ENCODE data around the gene ACOX3. TPM values are rescaled to one million over a fixed set of nuclear protein-coding genes. Genes with fewer than 3 reads are reported as not detected.
"Not testable (repeated sequence)": the region's sequence is repeated elsewhere in the genome, so short reads cannot be mapped to it uniquely, and the experiment has no call there.

Gene ACOX3
- total RNA-seq, 4 donors from 2014 or later: 17.3 to 36.0 (median 24.5) TPM

DNA sequence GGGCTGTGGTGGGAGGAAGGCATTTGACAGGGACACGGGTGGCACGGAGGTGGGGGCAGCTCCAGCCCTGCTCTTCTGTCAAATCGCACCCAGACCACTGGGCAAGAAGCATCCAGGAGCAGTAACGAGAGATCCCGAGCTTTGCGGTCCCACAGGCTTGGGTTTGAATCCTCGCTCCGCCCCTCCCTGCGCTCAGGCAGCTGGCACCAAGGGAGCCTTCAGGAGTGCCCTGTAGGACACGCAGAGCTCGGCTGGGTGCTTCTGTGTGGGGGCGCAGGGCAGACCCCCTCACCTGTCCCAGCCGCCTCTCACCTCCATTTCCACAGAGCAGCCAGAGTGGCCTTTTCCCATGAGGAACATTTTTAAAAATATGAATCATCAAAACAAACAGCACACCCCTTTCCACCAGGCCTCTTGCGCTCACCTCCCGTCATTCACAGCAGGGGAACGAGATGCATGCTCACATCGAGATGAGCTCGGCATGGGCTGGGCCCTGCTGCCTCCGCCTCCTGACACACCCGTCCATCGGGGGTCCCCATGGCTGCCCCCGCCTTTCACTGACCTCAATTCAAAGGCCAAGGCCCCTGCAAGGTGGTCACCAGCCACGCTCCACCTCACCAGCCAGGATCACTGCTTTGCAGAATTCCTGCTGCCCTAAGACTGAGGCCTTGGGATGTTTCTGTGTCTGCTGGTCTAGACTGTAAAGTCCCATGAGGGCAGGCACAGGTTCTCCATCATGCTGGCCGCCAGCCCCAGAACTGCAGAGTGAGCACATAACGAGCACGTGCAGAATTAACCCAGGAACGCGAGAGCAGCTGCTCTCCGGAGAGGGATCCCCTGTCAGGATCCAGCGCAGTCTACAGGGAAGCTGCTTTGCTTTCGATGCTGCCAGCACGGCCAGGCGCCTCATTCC, 52.7 kb downstream of the ACOX3 start:
- no peaks in the 10 kb centered on the region for H3K9me3 ChIP-seq
- H3K27ac ChIP-seq: no peak overlapping the region
- no peaks in the 10 kb centered on the region for H3K27me3 ChIP-seq
- H3K4me1 ChIP-seq: peaks cover 0 to 19% (median 4%) of the 10 kb centered on the region in 4 donors
- 87 to 88% methylated on average over 27 to 29 of the region's 33 CpGs for WGBS, 2 donors
- TF ChIP-seq, protein P1, sequence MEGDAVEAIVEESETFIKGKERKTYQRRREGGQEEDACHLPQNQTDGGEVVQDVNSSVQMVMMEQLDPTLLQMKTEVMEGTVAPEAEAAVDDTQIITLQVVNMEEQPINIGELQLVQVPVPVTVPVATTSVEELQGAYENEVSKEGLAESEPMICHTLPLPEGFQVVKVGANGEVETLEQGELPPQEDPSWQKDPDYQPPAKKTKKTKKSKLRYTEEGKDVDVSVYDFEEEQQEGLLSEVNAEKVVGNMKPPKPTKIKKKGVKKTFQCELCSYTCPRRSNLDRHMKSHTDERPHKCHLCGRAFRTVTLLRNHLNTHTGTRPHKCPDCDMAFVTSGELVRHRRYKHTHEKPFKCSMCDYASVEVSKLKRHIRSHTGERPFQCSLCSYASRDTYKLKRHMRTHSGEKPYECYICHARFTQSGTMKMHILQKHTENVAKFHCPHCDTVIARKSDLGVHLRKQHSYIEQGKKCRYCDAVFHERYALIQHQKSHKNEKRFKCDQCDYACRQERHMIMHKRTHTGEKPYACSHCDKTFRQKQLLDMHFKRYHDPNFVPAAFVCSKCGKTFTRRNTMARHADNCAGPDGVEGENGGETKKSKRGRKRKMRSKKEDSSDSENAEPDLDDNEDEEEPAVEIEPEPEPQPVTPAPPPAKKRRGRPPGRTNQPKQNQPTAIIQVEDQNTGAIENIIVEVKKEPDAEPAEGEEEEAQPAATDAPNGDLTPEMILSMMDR (IDR thresholded peaks at IDR 0.05): no peak
- no peak for TF ChIP-seq EP300 (IDR thresholded peaks at IDR 0.05)
- no peak for TF ChIP-seq POLR2A (IDR thresholded peaks at IDR 0.05)
- no peak overlapping the region for H3K4me3 ChIP-seq
- peaks cover 0 to 84% (median 8%) of the 10 kb centered on the region in 3 donors for H3K36me3 ChIP-seq
- DNase-seq (ENCODE audit: low spot score in 2 of 2): no peak

DNA sequence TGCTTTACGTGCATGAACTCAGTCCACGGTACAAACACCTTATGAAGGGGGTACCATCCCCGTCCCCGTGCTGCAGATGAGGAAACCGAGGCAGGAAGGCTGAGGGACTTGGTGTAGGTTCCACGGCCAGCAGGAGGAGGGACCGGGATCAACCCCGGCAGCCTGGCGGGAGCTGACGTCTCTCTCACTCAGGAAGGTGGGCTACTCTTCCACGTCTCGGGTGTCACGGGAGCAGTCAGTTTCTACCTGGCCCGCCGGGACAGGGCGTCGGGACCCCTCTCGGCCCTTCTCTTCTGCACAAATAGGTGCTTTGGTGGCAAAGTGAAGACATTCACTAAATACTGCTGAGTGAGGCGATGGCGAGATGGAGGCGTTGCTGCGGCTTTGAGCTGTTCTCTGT, 53.3 kb downstream of the ACOX3 start:
- Histone ChIP-seq H3K4me1 (peaks cover 0 to 12% (median 0%) of the 10 kb centered on the region in 4 donors), H3K4me3 (no peak overlapping the region), H3K27me3 (no peaks in the 10 kb centered on the region), H3K27ac (no peak overlapping the region), H3K9me3 (no peaks in the 10 kb centered on the region), H3K36me3 (peaks cover 0 to 86% (median 8%) of the 10 kb centered on the region in 3 donors)
- TF ChIP-seq EP300 (IDR thresholded peaks at IDR 0.05) (no peak), POLR2A (IDR thresholded peaks at IDR 0.05) (no peak)
- TF ChIP-seq, protein P1 (IDR thresholded peaks at IDR 0.05): no peak
- 94 to 95% methylated on average over 22 of the region's 22 CpGs for whole genome bisulfite sequencing, 2 donors
- DNase-seq (ENCODE audit: low spot score in 2 of 2): no peak

DNA sequence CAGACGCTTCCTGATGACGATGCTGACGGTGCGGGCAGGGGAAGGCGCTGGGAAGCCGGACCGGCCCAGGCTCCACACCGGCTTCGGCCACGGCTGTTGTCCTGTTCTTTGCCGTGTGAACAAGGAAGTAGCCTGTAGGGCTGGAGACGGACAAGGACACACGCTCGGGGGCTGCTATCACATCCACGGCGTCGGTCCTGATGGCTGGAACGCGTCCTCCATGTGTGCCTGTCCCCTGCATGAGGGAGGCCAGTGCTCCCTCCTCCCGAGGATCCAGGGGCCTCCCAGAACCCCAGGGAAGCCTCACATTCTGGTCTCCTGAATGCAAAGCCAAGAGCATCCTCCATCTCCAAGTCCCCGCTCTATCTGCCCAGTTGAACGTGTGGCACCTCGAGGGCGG, 53.8 kb downstream of the ACOX3 start:
- Histone ChIP-seq H3K4me3 (no peak overlapping the region), H3K27ac (no peak overlapping the region), H3K4me1 (peaks cover 0 to 8% (median 0%) of the 10 kb centered on the region in 4 donors), H3K27me3 (no peaks in the 10 kb centered on the region), H3K36me3 (peaks cover 0 to 86% (median 8%) of the 10 kb centered on the region in 3 donors), H3K9me3 (no peaks in the 10 kb centered on the region)
- no peak for DNase-seq (ENCODE audit: low spot score in 2 of 2)
- TF ChIP-seq POLR2A (IDR thresholded peaks at IDR 0.05) (no peak), EP300 (IDR thresholded peaks at IDR 0.05) (no peak)
- TF ChIP-seq, protein P1 (IDR thresholded peaks at IDR 0.05): no peak
- 94 to 95% methylated on average over 22 to 24 of the region's 24 CpGs for WGBS, 2 donors

DNA sequence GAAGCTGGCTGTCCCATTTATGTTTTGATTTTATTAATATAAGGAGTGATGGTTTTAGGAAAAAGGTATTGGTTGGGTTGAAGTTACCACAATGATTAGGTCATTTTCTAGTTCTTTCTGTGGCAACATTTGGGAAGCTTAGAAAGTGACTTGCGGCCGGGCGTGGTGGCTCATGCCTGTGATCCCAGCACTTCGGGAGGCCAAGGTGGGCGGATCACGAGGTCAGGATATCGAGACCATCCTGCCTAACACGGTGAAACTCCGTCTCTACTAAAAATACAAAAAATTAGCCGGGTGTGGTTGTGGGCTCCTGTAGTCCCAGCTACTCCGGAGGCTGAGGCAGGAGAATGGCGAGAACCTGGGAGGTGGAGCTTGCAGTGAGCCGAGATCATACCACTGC, 54.4 kb downstream of the ACOX3 start:
- not testable (repeated sequence) for H3K9me3 ChIP-seq; H3K27me3 ChIP-seq; H3K4me1 ChIP-seq; H3K4me3 ChIP-seq; DNase-seq (ENCODE audit: low spot score in 2 of 2); H3K27ac ChIP-seq
- WGBS, 2 donors: 92 to 95% methylated on average over 13 of the region's 13 CpGs
- peaks cover 0 to 88% (median 8%) of the 10 kb centered on the region in 3 donors for H3K36me3 ChIP-seq

DNA sequence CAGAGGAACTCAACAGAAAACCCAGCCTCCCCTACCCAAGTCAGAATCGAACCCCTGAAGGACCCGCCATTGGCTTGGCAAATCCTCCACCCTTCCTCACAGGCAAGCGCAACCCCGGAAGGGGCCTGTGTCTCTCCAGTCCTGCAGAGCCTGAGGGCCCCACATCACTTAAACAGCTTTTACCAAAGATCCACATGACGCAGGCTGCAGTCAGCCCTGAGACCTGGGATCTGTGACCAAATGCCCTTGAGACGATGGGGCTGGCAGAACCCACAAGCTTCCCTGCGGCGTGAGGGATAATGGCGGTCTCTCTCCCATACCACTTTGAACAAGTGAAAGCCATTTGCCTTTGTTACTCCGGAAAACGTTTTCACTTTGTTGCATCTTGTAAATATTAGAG, 54.9 kb downstream of the ACOX3 start:
- TF ChIP-seq EP300 (IDR thresholded peaks at IDR 0.05) (no peak), POLR2A (IDR thresholded peaks at IDR 0.05) (no peak)
- TF ChIP-seq, protein P1 (IDR thresholded peaks at IDR 0.05): no peak
- Histone ChIP-seq H3K4me3 (no peak overlapping the region), H3K36me3 (peaks cover 0 to 89% (median 8%) of the 10 kb centered on the region in 3 donors), H3K27me3 (no peaks in the 10 kb centered on the region), H3K27ac (no peak overlapping the region), H3K9me3 (no peaks in the 10 kb centered on the region), H3K4me1 (peaks cover 0 to 7% (median 0%) of the 10 kb centered on the region in 4 donors)
- no peak for DNase-seq (ENCODE audit: low spot score in 2 of 2)
- 88 to 89% methylated on average over 11 of the region's 11 CpGs for WGBS, 2 donors
